ENCODE measurements around the gene SIRPA.

SIRPA gene

DNA sequence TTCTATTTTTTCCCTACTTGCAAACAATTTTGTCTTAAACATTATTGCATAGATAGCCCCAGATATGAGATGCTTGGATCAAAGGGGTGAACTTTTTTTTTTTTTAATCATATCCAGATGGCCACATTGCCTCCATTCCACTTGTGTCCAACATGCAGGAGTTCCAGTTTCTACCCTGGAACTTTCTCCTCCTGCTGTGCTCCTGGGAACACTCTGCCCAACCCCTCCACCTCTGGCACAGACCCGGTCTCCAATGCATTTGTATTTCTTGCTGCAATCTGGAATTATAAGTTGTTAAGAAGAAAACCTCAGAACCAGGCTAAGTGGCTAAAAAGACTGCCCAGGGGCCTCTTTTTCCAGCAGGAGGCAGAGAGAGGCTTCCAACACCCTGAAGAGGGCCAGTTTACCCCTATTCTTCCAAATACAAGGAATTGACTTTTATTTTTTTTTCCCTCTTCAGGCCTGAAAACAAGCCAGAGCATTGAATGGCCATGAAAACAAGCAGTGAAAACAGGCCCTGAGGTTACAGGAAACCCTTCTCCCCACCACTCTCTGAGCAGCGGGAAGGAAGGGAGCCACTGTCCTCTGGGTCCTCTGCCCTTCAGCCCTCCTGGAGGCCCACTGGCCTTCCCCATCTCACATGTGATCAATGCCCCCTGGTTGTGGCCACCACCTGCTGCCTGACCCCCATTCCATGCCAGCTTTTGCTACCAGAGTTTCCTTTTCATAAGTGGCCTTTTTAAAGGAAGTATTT lies 54.3 kb downstream of the SIRPA start:
- no peak for DNase-seq (ENCODE audit: low read depth in 2 of 2)

- DNase-seq (ENCODE audit: low read depth in 2 of 2) = no peak
These were observed 55.6 kb downstream of the SIRPA start for GRCh38 chr20:1950836-1951235.

DNA sequence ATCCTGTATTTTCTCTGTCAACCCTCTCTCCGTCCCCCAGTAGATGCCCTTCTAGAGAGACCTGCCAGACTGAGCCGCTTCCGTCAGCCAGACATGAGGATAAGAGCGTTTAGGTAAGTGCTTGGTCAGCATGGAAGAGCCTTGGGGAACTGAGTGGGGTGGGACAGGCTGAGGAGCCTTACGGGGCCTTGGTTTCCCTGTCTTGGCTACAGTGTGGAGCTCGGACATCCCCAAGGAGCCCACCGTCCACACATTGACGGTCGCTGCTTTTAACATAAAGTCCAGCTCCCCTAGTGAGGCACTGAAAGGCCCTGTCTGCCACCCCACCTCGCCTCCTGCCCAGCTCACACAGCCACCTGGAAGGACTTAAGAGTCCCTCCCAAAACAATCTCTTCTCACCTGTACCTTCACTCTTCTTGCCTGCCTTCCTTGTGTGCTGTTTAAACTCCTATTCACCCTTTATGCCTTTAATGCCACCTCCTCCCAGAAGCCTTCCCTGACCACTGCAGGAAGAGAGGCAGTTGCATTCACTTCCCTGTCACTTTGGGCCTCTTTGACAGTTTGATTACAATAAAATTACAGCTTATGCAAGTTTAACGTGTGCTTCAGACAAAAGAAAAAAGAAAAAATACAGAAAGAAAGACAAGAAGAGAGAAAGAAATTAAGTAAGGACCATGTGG lies 56.4 kb downstream of the SIRPA start:
- DNase-seq (ENCODE audit: low read depth in 2 of 2) = no peak

DNA sequence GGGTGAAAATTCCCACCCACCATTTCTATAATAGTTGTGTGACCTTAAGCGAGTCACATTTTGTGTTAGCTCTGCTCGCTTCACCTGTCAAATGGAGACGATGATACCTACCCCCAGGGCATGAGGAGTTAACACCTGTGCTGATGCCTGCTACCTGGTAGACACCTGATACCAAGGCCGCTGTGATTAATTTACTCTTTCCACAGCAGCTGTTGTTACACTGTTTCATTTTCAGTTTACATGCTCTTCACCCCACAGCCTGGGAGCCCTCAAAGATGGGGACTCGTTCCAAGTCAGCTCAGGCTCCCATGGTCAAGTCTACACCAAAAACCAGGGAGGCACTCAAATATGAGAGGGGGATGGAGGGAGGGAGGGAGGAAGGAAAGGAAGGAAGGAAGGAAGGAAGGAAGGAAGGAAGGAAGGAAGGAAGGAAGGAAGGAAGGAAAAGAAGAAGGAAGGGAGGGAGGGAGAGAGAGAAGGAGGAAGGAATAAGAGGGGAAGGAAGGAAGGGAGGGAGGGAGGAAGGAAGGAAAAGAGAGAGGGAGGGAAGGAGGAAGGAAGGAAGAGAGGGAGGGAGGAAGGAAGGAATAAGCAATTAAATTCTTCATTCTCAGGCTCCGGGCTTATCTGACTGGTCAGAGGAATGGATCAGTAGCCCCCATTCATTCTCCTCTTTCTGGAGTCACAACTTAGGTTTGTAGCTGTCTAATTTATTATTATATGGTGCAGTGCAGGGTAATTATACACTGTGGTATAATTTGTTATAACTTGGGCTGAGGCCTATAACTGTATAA lies 57.7 kb downstream of the SIRPA start:
- DNase-seq (ENCODE audit: low read depth in 2 of 2) = no peak

DNA sequence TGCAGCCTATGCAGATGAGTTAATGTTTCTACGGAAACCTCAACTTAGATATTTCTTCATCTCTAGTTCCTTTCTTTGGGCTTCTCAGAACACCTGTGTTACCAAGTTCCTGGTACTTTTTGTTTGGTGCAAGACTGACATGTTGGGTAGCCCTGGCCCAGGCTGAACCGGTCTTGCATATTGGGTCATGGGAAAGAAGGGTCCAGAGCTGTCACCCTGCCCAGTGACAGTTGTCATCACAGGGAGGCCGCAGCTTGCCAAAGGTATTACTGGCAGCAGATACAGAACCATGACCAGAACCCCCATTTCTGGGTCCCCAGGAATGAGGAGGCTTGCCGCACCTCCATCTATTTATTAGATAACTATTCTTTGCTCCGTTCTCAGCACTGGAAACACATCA lies 58.4 kb downstream of the SIRPA start:
- DNase-seq (ENCODE audit: low read depth in 2 of 2) = no peak

- no peak for DNase-seq (ENCODE audit: low read depth in 2 of 2)
These were observed 60.0 kb downstream of the SIRPA start for GRCh38 chr20:1955217-1955616.

DNA sequence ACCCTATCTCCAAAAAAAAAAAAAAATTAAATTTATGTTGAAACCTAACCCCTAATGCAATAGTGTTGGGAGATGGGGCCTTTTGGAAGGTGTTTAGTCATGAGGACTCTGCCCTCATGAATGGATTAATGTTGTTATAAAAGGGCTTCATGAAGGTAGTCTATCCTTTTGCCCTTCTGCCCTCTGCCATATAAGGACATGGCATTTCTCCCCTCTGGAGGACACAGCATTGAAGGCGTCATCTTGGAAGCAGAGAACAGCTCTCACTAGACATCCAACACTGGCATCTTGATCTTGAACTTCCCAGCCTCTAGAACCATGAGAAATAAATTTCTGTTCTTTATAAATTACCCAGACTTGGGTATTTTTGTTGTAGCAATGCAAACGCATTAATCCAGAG lies 63.2 kb downstream of the SIRPA start:
- DNase-seq (ENCODE audit: low read depth in 2 of 2) = no peak

GRCh38 chr20:1959156-1959555 lies 63.9 kb downstream of the SIRPA start:
- DNase-seq (ENCODE audit: low read depth in 2 of 2) = no peak

DNA sequence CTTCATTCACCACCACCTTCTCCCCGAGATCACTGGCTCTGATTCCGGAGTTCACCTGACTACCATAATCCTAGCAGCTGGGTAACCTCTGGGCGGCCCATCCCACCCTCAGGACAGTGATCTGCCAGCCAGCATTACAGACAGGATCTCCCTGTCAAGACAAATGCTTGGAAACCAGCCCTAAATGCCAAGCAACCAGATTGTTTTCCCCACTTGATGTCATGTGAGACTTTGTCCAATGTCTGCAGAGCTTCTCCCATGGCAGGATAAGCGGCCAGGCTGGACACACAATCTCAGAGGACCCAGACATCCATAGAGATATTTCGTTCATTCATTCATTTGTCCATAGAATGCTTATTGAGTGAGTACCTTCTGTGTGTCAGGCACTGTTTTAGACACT lies 66.2 kb downstream of the SIRPA start:
- no peak for DNase-seq (ENCODE audit: low read depth in 2 of 2)

DNA sequence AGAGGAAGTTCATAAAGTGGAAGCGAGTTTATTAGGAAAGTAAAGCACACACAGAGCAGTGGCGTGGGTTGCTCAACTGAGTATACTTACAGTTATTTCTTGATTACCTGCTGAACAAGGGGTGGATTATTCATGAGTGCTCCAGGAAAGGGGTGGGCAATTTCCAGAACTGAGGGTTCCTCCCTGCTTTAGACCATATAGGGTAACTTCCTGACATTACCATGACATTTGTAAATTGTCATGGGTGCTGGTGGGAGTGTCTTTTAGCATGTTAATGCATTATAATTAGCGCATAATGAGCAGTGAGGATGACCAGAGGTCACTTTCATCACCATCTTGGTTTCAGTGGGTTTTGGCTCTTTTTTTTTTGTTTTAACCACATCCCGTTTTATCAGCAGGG lies 68.9 kb downstream of the SIRPA start:
- no peak for DNase-seq (ENCODE audit: low read depth in 2 of 2)

GRCh38 chr20:1964659-1965405 lies 69.6 kb downstream of the SIRPA start:
- no peak for DNase-seq (ENCODE audit: low read depth in 2 of 2)

DNA sequence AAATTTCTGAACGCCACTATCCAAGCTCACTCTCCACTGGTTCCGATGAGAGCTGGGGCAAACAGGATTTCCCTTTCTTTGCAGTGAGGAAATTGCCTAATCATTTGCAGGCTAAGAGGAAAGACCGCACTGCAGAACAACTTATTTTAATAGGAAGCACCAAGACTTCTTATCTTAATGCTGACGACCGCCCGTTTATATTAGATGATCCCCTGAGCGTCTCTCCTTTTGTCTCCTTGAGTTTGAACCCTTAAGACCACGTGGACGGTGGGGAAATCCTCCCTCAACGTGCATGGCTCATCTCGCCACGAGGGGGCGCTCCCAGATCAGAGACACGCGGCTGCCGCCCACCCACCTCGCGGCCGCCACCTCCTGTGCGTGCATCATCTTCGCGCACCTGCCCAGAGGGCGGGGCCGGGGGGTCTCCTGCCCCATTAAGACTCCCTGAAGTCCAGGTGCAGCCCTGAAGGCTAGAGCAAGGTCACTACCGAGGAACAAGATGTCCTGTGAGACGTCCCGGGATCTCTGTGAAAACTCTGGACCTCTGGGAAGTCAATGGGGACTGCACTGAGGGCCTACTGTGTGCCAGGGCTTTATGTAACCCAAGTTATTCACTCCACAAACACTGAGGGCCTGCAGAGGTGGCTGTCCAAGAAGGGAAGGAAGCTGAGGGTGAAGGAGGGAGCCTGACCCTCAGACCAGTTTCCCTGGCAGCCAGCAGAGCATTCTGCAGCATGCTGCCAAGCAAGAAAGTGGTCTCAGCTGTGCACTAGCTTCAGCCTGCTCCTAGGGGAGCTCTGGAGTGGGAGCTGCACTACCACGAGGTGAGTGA lies 70.5 kb downstream of the SIRPA start:
- peak; percentile 37 to 67 for DNase-seq (ENCODE audit: low read depth in 2 of 2)

- no peak for DNase-seq (ENCODE audit: low read depth in 2 of 2)
These were observed 73.8 kb downstream of the SIRPA start for GRCh38 chr20:1968964-1969363.

- DNase-seq (ENCODE audit: low read depth in 2 of 2) = no peak
These were observed 76.8 kb downstream of the SIRPA start for GRCh38 chr20:1971893-1972586.

DNA sequence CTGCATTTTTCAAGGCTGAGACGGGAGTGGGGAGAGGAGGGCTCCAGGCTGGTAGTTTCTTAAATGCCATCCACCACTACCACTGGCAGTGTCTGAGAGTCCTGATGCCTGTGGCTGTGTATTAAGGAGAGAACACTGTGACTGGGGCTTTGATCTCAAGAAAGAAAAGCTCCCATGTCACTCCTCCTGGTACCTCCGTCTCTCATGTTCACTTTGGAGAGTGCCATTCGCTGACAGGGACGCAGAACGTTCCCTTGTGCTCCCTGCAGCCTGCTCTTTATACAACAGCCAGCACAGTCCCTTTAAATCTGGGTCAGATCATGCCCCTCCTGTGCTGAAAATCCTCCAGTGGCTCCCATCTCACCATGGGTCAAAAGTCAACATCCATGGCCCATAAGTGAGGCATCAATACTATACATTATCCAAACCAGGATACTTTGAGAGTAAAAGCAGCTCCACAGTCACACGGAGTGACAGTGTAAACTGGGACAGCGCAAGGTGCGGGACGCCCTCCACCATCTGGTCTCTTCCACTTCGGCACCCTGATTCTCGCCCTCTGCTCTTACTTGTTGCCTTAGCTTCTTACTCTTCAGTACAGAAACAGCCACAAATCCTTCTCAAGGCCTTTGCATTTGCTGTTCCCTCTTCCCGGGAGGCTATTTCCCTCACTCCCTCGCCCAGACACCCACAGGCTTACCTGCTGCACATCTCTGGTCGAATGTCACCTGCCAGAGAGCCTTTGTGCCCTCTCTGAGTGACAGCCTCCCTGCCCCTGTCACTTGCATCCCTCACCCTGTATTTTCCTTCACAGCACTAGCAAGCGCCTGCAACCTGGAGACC lies 78.6 kb downstream of the SIRPA start:
- no peak for DNase-seq (ENCODE audit: low read depth in 2 of 2)

DNA sequence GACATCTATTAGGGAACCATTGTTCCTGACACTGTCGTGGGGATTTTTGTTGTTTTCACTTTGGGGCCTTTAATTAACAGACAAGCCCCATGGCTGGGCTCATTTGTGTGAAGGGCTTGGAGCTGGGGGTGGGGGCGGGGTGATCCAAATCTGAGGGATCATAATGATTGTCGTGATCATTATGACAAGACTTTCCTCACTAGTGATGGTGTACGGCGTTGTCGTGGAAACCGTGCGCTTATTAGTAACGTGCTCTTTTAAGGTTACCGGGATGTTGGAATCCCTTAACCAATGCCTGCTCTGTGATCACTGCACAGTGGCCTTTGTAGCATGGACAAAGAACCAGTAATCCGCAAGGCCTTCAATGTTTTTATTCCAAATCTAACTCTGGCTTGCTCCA lies 80.1 kb downstream of the SIRPA start:
- DNase-seq (ENCODE audit: low read depth in 2 of 2) = no peak

GRCh38 chr20:1979106-1979778 lies 84.0 kb downstream of the SIRPA start:
- DNase-seq (ENCODE audit: low read depth in 2 of 2) = no peak

GRCh38 chr20:1982686-1983085 lies 87.5 kb downstream of the SIRPA start:
- DNase-seq (ENCODE audit: low read depth in 2 of 2) = no peak

DNA sequence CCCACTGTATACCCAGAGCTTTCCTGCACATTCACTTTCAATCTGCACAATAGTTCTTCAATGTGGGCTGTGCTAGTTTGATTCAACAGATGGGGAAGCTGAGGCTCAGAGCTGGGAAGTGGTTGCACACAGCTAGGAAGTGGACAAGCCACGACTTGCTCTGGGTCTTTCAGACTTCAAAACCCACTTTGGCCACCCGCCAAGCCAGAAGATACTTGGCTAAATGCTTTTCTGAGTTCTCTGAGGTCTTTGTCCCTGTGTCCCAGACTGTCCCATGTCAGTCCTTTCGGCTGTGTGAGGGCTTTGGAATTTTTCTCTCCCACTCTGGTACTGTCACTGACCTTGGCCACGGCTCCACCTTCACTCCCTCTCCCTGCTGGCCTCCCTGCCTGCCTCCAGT lies 88.1 kb downstream of the SIRPA start:
- DNase-seq (ENCODE audit: low read depth in 2 of 2) = no peak
